GM18520 (cell line): ENCODE measurements around the gene FAM193A.
A peak's percentile ranks its signal among the peaks of the same experiment; 100 is the strongest.

Source experiments
- ATAC-seq: cut with Tn5 transposase; IDR thresholded peaks from one replicate; pipeline ENCODE4 v1.9.1; 2021; ENCODE audit not compliant: unreplicated experiment

The FAM193A gene

GRCh38 chr4:2688697-2689096, 152.2 kb downstream of the FAM193A start:
- no peak for ATAC-seq

GRCh38 chr4:2689114-2689513, 152.7 kb downstream of the FAM193A start:
- no peak for ATAC-seq

GRCh38 chr4:2689825-2690700, 153.6 kb downstream of the FAM193A start:
- ATAC-seq, result no peak

- no peak for ATAC-seq
Observed at GRCh38 chr4:2691313-2691712, 154.9 kb downstream of the FAM193A start.

GRCh38 chr4:2691952-2692435, 155.5 kb downstream of the FAM193A start:
- ATAC-seq, result no peak

- no peak for ATAC-seq
Observed at GRCh38 chr4:2694691-2695090, 158.2 kb downstream of the FAM193A start.

GRCh38 chr4:2695346-2696060, 159.1 kb downstream of the FAM193A start:
- ATAC-seq, result no peak

- peak; percentile 92 for ATAC-seq
Observed at GRCh38 chr4:2696423-2696822, 160.0 kb downstream of the FAM193A start.

- ATAC-seq, result no peak
Observed at GRCh38 chr4:2697995-2698414, 161.6 kb downstream of the FAM193A start.

- no peak for ATAC-seq
Observed at GRCh38 chr4:2698504-2698903, 162.1 kb downstream of the FAM193A start.

GRCh38 chr4:2698951-2699505, 162.6 kb downstream of the FAM193A start:
- ATAC-seq, result no peak

GRCh38 chr4:2699534-2699933, 163.1 kb downstream of the FAM193A start:
- no peak for ATAC-seq

- no peak for ATAC-seq
Observed at GRCh38 chr4:2700031-2700430, 163.6 kb downstream of the FAM193A start.

GRCh38 chr4:2702361-2702760, 165.9 kb downstream of the FAM193A start:
- no peak for ATAC-seq

GRCh38 chr4:2702770-2703169, 166.3 kb downstream of the FAM193A start:
- no peak for ATAC-seq

- no peak for ATAC-seq
Observed at GRCh38 chr4:2712261-2712842, 175.9 kb downstream of the FAM193A start.

- ATAC-seq, result no peak
Observed at GRCh38 chr4:2713337-2713736, 176.9 kb downstream of the FAM193A start.

GRCh38 chr4:2714061-2714770, 177.8 kb downstream of the FAM193A start:
- ATAC-seq, result no peak

GRCh38 chr4:2714918-2715317, 178.5 kb downstream of the FAM193A start:
- ATAC-seq, result no peak

GRCh38 chr4:2715426-2715825, 179.0 kb downstream of the FAM193A start:
- no peak for ATAC-seq

GRCh38 chr4:2716236-2716635, 179.8 kb downstream of the FAM193A start:
- no peak for ATAC-seq
